Bone marrow (tissue), 2 donors: ENCODE measurements around the gene PBLD.
A peak's percentile ranks its signal among the peaks of the same experiment; 100 is the strongest.

Source experiments
- DNase-seq, 2 donors: peaks; one replicate each; lab custom pipeline; 2025; lab: John Stamatoyannopoulos, UW

Gene PBLD

DNA sequence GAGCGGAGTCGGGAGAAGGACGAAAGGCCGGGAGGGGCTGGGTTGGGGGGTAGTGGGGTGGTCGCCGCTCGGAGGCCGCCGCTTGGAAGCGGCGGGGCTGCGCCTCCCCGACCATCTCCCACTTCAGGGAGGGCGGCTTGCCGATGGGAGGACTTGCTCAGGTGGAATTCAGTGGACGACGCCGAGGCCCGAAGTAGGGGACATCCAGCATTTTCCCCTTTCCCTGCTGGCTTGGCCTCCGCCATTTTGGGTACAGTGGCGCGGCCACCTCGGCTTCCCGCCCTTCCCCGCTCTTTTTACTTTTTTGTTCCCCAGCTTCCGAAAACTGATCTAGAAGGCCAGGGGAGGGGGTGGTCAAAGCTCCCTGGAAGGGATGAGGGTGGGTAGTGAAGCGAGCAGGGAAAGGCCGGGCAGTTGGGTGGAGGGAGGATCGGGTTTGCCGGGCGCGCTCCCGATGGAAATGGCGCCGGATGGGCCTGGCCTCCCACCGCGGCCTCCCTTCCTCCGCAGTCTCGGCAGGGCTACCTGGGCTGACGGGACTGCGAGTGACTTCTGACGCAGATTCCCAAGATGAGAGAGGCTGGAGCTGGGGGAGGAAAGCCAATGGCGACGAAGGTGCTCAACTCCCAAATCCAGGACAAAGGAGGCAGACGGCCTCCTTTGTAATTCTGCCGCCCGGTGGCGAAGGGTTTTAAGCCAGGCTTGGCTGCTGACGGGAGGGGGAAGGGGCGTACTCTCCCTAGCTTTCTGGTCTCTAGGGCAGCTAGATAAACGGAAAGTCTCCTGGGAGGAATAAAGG lies at the start of gene PBLD:
Gene PBLD (minus strand): TSS at position 670 of the 799 bp plus-strand sequence. CDS start 26,084 bp downstream, outside the sequence.
- DNase-seq, result peak; percentile 57 to 82

DNA sequence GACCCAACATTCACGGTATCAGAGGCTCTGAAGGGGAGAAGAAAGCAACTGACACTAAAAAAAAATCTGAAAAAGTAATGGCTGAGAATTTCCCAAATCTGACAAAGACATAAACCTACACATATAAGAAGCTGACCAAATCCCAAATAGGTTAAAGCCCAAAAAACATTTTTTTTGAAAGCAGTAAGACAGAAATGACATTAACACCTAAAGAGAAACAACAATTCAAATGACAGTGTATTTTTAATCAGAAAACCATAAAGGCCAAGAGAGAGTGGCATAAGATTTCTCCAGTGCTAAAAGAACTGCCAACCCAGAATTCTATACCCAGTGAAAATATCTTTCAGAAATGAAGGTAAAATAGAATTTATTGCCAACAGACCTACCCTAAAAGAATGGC lies 38.9 kb upstream of the PBLD start:
- no peak for DNase-seq

DNA sequence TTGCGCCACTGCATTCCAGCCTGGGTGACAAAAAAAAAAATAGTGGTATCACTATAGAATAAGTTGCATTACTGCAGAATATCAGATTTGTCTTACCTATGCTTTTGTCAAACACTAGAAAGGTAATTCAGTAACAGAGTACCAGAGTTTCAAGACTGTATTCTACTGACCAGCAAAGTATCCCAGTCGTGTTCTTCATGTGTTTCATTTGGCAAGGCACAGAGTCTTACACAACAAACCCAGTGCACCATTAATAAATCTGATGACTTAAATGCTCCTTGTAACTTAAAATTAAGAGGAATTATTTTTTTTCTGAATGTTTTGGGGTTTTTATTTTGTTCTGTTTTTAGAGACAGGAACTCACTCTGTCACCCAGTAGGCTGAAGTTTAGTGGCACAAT lies 34.4 kb upstream of the PBLD start:
- DNase-seq, result no peak

DNA sequence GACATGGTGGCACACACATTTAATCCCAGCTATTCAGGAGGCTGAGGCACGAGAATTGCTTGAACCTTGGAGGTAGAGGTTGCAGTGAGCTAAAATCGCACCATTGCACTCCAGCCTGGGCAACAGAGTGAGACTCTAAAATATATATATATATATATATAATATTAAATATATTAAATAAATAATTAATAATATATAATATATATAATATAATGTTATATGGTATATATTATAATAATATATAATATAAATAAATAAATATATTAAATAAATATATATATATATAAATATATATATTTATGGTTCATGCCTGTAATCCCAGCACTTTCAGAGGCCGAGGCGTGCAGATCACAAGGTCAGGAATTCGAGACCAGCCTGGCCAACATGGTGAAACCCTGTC lies 33.9 kb upstream of the PBLD start:
- DNase-seq, result no peak

DNA sequence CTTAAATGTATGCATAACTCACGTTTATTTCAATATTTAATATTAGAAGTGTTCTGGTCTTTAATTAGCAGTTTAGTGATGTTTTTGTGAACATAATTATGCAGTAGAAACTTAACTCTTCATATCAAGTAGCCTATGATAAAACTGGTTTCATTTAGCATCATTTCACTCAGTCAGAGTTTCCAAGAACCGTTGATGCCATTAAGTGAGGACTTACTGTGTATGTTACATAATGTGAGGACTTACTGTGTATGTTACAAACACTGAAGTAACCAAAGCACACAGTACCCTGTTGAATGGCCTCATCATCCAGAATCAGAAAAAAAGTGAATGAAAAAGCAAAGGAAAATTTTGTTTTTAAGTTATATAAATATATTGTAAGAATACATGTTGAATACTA lies 32.9 kb upstream of the PBLD start:
- no peak for DNase-seq

DNA sequence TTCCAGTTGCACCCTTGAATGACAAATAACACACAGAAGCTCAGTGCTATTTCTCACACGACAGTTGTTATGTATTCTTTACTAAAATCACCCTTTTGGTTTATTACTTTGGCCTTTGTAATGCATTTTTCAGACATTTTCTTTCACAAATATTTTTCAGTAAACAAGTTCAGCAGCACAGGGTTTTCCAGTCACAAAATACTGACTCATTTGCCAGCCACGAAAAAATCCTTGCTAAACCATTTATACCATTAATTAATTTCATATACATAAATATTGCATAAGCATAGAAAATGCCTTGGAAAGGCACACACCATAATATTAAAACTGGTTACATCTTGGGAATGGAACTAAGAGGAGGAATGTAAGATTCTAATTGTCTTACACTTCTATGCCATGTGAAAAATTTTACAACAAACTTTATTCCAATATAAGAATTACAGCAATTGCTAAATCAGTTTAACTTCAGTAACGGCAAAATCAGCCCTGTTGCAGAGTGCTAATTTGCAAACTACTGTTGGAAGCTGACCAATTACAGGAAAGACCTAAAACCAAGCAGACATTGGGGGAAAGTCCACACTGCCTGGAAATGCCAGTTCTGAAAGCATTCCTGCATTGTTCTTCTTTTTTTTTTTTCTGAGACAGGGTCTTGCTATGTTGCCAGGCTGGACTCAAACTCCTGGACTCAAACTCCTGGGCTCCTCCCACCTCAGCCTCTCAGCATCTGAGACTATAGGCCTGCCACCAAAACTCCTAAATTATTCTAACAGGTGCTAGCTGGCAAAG lies 31.6 kb upstream of the PBLD start:
- no peak for DNase-seq

DNA sequence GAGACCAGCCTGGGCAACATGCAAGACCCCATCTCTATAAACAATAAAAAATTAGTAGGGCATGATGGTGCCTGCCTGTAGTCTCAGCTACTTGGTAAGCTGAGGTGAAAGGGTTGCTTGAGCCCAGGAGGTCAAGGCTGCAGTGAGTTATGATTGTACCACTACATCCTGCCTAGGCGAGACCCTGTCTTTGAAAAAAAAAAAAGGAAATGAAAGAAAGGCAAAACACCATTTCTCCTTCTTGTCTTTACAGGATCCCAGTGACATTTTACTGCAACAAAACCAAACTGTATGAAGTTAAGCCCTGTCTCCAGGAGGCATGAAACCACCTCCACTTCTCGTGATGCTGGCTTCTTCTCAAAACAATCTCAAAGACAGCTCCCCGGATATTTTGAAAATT lies 29.9 kb upstream of the PBLD start:
- DNase-seq, result no peak

DNA sequence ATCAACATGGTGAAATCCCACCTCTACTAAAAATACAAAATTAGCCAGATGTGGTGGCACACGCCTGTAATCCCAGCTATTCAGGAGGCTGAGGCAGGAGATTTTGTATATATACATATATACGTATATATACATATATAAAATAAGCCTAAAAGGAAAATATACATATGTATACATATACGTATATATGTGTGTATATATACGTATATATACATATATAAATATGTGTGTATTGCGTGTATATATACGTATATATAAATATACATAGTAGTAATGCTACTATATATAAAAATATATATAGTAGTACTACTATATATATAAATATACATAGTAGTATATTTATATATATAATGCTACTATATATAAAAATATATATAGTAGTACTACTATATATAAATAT lies 26.5 kb upstream of the PBLD start:
- no peak for DNase-seq

DNA sequence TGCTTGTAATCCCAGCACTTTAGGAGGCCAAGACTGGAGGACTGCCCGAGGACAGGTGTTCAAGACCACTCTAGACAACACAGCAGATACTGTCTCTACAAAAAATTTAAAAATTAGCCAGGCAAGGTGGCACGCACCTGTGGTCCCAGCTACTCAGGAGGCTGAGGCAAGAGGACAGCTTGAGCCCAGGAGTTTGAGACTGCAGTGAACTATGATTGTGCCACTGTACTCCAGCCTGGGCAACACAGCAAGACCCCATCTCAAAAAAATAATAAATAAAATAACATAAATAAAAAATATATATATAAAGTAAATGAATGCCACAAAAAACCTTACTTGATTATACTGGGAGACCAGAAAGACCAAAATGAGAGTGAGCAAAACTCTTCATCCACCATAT lies 20.8 kb upstream of the PBLD start:
- no peak for DNase-seq

DNA sequence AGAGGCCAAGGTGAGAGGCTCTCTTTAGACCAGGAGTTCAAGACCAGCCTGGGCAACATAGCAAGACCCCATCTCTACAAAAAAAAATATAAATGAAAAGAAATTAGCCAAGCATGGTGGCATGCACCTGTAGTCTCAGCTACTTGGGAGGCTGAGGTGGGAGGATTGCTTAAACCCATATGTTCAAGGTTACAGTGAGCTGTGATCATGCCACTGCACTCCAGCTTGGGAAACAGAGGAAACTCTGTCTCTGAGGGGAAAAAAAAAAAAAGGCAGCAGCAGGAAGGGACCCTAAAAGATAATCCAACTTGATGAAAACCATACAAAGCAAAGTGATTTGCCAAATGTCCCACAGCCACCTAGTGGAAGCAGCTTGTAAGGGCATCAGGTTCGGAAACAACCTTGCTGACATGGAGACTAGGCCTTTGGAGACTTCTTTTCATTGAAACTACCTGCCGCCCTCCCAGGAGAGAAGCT lies 15.6 kb upstream of the PBLD start:
- DNase-seq, result peak in 1 of 2 donors; percentile 12

DNA sequence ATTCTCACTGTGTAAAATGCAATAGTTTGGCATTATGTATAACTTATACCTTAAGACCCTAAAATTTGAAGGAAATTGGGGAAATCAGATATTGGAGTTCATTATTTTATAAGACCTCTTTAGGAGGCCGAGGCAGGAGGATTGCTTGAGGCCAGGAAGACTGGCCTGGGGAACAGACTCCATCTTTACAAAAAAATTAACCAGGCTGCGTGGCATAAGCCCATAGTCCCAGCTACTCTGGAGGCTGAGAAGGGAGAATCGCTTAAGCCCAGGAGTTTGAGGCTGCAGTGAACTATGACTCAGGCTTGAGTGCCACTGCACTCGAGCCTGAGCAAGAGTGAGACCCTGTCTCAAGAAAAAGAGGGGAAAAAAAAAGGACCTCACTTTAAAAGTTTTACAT lies 14.0 kb upstream of the PBLD start:
- no peak for DNase-seq

DNA sequence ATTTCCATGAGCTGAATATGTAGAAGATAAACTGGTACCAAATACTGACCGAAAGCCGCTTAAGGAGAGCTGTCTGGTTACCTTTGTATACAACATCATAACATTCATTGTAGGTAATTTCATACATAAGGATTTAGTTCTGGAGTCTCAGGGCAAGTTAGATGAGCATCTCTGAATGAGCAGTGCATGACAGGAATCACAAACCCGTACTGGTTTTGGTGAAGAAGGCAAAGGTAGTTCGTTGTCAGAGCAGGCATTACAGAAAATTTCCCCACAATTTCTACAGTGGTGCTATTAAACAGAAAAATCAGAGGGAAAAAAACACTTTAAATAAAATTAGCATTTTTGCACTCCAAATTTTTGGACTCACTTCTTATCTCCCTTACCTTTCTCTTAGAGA lies 12.9 kb upstream of the PBLD start:
- no peak for DNase-seq

DNA sequence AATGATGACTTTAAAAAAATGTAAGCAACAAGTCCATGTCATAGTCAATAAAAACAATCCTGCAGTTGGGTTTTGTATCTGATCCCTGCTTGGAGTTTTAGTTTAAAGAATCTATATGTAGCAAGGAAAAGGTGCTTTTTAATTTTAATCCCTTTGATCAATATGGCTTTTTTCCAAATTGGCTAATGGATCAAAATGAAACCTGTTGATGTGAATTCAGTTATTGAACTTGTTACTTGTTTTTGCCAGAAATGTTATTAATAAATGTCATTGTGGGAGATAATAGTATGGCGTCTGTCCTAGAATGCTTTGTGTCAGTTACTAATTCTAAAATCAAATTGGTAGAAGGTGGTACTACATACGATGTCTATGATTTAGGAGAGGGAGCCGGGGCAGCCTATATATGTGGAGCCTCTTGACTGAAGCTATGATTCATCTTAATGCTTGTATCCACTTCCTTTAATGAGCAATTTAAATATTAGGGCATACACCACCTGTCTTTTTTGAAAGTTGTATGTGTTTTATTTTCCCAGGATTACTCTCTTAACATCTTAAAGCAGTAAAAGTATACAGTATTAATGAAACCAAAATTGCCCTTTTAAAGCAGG lies 10.3 kb upstream of the PBLD start:
- DNase-seq, result no peak

DNA sequence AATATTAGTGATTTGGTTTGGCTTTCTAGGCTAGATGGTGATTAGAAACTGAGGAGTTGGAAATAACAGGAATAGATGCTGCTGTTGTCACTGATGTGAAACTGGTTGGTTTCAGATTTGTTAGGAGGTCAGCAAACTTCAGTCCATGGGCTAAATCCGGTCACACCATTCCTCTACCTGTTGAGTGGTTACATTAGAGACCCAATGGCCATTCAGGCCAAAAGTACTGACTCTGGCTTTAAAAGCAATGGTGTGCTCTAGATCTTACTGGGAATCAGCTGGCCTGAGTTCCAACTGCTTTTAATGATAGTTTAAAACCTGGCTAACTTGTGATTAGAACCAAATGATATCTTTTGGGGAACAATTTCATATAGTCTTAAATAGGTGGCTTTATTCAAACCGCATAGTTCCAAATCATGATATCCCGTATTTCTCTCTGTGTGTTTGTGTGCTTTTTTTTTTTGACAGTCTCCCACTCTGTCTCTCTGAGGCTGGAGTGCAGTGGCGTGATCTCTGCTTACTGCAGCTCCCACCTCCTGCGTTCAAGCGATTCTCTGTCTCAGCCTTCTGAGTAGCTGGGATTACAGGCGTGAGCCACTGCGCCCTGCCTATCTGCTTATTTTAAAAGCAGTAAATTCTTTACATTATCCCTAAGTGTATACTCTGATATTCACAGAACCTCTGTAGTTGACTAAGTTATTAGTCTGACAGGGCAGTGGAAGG lies 7.8 kb upstream of the PBLD start:
- no peak for DNase-seq

DNA sequence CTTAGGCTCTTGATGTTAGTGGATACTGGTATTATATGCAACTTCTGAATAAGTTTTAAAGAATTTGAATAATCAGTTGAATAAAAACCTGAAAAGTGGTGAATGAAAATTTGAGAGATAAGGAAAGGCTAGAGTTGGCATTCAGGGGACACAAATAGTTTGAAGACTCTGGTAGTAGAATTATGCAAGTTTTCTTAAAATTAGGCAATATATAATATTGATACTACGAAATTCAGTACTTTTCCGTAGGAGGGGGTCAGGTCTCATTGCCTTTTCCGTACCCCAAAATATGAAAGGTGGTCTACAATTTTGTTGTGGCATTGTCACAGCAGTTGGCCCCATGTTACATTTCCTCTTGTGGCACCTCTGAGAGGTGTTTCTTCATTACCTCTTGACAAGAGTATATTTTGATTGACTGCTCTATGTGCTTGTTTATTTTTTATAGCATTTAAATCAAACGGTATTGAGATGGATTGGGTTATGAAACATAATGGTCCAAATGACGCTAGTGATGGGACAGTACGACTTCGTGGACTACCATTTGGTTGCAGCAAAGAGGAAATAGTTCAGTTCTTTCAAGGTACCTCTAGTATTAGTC lies 4.1 kb upstream of the PBLD start:
- no peak for DNase-seq

DNA sequence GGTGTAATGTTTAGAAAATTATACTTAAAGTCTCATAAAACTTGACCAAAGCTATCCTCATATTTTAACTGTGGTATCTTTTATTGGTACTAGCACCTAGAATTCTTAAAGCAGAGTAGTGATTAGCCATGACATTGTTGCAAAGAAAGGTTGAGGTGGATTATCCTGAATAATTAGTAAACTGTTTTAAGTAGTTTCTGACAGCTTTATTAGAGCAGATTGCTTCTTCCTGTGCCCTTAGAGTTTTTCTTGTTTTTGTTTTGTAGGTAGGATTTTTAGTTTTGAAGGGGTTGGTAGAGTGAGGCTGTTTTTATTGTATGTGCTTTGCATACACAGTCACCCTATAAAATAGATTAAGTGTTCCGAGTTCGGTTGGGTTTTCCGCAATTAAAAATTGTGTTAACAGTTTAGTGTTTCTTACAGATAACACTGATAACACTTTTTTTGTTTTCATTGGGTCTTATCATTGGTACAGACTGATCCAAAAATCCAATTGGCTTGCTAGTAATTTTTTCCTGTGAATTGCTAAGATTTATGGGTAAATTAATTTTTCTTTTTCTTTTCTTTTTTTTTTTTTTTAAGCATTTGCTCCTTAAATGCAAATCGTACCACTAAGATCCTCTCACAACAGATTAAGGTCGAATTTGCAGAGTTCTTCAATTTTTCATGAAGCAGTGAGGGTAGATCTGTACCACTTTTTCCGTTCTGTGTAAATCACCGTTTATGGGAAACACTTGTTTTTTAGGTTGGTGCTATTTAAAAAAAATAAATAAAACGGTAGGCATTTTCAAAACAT lies 2.1 kb upstream of the PBLD start:
- DNase-seq, result no peak

DNA sequence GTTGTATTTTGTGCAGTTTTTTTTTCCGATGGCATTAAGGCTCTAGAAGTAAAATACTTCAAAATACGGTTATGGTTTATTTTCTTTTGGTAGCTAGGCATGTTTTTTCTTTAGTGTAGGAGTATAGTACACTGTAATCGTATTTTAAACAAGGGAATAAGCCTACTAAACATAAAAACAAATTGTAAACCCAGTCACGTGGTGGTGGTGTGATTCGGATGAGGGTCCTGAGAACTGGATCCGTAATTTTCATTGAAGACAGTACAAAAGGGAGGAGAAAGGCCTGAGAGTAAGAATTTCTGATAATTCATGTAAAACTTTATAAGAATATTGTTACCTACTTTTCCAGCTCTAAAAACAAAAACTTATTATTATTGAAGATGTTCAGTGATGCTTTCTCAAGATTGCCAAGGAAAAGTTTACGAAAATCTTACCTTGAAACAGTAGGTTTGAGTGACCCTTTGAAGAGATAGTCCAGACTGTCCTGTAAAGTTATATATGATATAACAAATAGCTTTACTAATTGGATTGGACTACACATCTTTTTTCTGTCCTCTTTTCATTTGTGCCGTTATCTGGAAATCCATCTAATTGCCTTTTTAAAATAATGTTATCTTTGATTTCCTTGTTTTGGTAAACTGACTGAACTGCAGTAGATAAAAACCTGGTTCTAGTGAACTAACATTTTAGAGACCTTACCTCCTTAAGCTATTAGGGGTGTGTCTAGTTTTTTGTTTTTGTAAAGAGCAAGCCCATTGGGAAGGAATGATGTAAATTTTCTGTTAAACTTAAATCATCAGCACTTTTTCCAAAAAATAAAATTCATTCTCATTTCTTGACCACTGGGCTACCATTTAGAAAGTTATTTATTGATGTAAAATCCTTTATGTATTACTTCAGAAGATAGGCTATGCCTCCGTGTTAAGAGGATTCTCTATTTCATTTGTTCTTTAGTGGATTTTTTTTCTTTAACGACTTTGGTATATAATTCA lies 1.0 kb upstream of the PBLD start:
- DNase-seq, result no peak

DNA sequence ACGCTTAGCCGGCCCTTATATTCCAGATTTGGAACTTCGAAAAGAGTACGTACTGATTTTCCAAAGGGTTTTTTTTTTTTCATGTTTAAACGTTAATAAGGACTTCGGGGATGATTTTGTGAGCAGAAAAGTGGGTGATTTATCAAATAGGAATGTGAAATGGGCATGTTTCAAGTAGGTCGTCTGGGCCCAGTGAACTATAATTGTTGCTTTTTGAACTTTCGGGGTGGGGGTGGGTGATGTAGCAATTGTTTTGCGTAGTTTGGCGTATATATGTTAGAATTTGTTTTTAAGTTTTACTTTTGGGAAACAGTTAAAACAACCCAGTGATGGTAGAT lies 299 bp upstream of the PBLD start:
- no peak for DNase-seq

DNA sequence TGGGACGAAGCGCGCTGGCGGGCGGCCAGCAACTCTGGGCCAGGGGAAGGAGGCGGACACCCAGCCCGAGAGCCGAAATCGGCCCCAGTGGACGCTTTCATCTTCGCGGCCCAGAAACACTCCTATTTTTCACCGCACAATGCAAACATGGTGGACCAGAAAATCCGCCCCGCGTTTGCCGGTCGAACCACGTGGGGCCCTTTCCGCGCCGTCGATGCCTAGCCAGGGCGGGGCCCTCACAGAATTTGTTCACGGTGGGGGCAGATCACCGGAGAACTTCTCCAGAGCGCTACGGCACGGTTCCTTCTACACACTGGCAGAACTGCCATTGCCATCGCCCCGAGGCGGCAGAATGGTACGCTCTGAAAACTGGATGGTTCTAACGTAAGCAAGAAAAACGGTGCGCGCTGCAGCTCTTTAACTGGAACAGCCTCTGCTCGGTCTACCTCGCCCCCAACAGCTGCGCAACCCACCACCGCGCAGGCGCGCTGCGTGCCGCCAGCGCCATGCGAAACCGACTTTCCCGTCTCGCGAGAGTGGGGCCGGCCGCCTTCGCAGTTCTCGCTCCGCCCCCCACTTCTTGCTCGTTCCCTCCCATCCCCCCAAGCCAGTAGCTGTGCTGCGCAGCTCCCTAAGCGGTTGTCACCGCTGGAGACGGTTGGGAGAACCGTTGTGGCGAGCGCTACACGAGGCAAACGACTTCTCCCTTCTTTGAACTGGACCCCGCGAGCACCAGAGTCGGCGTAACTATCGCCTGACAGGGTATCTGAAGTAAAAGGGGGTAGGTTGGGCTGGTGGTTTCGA lies 1.1 kb downstream of the PBLD start, which contains the start of gene HNRNPH3:
Gene HNRNPH3 (plus strand): TSS at position 610 of the 804 bp plus-strand sequence. CDS start 5,158 bp downstream, outside the sequence.
- peak; percentile 93 to 98 for DNase-seq
